Measurements from ENCODE around the gene OCA2.
"Not testable (repeated sequence)": the region's sequence is repeated elsewhere in the genome, so short reads cannot be mapped to it uniquely, and the experiment has no call there.

The OCA2 gene

DNA sequence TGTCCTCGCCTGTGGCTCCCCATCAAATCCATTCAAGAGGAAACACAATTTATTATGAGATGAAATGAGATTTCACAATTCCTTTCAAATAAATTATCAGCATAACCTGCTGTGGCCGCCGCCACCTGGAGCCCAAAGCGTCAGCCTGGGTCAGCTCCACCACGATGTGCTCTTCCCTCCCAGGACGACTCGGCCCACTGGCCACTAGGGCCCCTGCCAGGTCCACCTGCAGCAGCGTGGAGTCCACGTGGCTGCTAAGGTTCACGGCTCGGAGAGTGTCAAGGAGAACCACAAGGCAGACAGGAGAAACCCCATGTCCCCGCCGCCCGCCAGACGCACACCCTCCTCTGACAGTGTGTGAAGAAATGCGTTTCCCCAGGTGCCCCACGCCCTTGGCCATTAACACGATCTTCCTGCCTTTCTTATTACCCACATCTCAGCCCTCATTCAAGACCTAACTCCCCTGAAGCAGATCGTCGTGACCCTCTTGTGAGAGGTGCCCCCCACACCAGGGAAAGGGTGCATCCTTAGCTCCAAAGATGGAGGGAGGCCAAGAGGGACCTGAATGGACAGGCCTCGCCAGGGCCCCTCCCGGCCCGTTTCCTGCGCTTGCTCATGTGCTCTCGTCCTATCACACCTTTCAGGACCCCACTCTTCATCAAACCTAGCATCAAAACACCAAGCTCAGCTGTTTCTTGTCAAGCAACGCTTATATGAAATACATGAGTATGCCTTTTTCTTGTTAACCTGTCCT lies 80.6 kb downstream of the OCA2 start:
- no peak for DNase-seq (ENCODE audit: insufficient read length, low spot score)
- TF ChIP-seq, protein P1, sequence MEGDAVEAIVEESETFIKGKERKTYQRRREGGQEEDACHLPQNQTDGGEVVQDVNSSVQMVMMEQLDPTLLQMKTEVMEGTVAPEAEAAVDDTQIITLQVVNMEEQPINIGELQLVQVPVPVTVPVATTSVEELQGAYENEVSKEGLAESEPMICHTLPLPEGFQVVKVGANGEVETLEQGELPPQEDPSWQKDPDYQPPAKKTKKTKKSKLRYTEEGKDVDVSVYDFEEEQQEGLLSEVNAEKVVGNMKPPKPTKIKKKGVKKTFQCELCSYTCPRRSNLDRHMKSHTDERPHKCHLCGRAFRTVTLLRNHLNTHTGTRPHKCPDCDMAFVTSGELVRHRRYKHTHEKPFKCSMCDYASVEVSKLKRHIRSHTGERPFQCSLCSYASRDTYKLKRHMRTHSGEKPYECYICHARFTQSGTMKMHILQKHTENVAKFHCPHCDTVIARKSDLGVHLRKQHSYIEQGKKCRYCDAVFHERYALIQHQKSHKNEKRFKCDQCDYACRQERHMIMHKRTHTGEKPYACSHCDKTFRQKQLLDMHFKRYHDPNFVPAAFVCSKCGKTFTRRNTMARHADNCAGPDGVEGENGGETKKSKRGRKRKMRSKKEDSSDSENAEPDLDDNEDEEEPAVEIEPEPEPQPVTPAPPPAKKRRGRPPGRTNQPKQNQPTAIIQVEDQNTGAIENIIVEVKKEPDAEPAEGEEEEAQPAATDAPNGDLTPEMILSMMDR (IDR thresholded peaks at IDR 0.05; ENCODE audit: insufficient read depth, missing control alignments), result no peak
- no peak for FAIRE-seq

DNA sequence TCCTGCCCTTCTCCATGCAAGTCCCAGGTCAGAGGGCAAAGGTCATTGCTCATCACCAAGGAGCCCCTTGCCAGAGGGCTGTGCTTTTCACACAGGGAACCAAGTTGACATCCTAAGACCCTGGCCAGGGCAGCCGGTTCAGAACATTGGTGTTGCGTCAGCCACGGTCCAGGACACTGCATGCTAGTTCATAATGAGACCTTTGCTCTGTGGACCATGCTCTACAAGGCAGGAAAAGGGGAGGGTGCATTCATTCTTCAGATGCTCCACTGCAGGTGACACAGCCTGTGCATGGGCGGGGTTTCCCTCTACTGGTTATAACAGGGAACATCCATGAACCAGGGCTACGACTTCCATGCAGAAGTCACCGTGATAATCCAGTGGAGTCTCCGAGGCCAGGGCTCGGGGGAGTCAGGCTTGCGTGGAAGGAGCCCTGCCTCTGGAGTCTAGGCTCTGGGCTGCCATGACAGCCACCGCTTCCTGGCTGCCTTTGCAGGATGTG lies 81.6 kb downstream of the OCA2 start:
- DNase-seq (ENCODE audit: insufficient read length, low spot score) (no peak), FAIRE-seq (no peak)
- TF ChIP-seq, protein P1 (IDR thresholded peaks at IDR 0.05; ENCODE audit: insufficient read depth, missing control alignments), result peak; percentile 12

DNA sequence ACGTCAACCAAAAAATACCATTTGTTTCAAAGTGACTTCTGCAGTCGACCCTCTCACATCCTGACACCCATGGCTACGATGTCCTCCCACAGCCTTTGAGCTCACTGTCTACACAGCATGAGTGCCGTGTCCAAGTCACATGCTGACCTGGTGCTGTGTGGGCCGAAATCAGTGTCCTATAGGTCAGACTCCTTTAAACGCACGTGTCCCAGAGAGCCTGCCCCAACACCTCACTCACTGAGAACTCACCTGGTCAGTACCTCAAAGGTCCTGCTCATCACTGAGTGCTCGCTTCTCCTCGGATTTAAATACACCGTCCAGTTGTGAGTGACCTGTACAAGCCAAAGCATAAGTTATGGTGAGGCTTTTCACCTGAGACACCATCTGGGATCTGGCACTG lies 83.3 kb downstream of the OCA2 start:
- no peak for FAIRE-seq
- no peak for DNase-seq (ENCODE audit: insufficient read length, low spot score)
- TF ChIP-seq, protein P1 (IDR thresholded peaks at IDR 0.05; ENCODE audit: insufficient read depth, missing control alignments), result no peak

- FAIRE-seq, result no peak
- DNase-seq (ENCODE audit: insufficient read length, low spot score), result no peak
Measured at GRCh38 chr15:28014623-28015200, 84.4 kb downstream of the OCA2 start.

GRCh38 chr15:28013976-28014375 lies 85.1 kb downstream of the OCA2 start:
- no peak for DNase-seq (ENCODE audit: insufficient read length, low spot score)
- no peak for FAIRE-seq
- TF ChIP-seq, protein P1 (IDR thresholded peaks at IDR 0.05; ENCODE audit: insufficient read depth, missing control alignments), result no peak

More at GRCh38 chr15:28014623-28015200, 84.4 kb downstream of the OCA2 start:
- TF ChIP-seq, protein P1 (IDR thresholded peaks at IDR 0.05; ENCODE audit: insufficient read depth, missing control alignments), result no peak

- TF ChIP-seq, protein P1 (IDR thresholded peaks at IDR 0.05; ENCODE audit: insufficient read depth, missing control alignments), result no peak
- FAIRE-seq (no peak), DNase-seq (ENCODE audit: insufficient read length, low spot score) (no peak)
Measured at GRCh38 chr15:28013480-28013879, 85.6 kb downstream of the OCA2 start.

- no peak for FAIRE-seq
- DNase-seq (ENCODE audit: insufficient read length, low spot score), result no peak
- TF ChIP-seq, protein P1 (IDR thresholded peaks at IDR 0.05; ENCODE audit: insufficient read depth, missing control alignments), result no peak
Measured at GRCh38 chr15:28012231-28012630, 86.9 kb downstream of the OCA2 start.

GRCh38 chr15:28008175-28008574 lies 90.9 kb downstream of the OCA2 start:
- DNase-seq (ENCODE audit: insufficient read length, low spot score); FAIRE-seq: not testable (repeated sequence)

All from D721Med (cell line).